Measurements from ENCODE around the gene PHLDB2. TPM values are rescaled to one million over a fixed set of nuclear protein-coding genes. Genes with fewer than 3 reads are reported as not detected.

Gene PHLDB2
- total and polyA plus RNA-seq, 11 donors: 59.0 to 280 (median 115) TPM

DNA sequence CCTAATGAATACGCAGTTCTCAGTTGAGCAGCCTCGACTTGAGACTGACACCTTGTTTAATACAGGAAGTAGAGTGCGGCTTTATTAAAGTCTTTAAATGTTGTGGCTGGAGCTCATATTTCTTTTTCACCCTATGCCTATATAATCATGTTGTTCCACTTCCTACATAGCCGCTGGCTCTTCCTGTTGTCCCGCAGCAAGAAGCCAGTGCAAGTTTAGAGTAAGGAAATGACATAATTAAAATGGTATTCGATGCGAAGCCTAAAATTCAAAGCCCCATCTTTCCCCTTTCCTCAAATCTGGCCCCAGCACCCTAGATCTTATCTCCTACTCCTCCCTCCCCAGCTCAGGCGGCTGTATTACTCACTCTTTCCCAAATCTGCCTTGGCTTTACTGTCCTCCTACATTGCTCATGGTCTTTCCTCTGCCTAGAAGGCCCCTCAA, 7.5 kb upstream of the PHLDB2 start:
- H3K4me3 ChIP-seq: no peak overlapping the region
- TF ChIP-seq POLR2A (IDR thresholded peaks at IDR 0.05): no peak
- TF ChIP-seq CTCF (IDR thresholded peaks at IDR 0.05): no peak
- no peaks in the 10 kb centered on the region for H3K9me3 ChIP-seq
- WGBS, 4 donors: 34 to 45% (median 39%) methylated on average over 8 of the region's 8 CpGs
- ATAC-seq (peak in 3 of 4 donors; percentile 69 to 87 (median 76)), DNase-seq (peak in 2 of 5 donors; percentile 18 to 39)
- intact Hi-C loops (cut with DNase I): no loop called here
- H3K36me3 ChIP-seq: no peaks in the 10 kb centered on the region
- peaks cover 0 to 30% (median 11%) of the 10 kb centered on the region in 12 donors for H3K4me1 ChIP-seq
- H3K27ac ChIP-seq: peak overlapping the region in 11 of 12 donors; percentile 3 to 67 (median 43)
- no peaks in the 10 kb centered on the region for H3K27me3 ChIP-seq

DNA sequence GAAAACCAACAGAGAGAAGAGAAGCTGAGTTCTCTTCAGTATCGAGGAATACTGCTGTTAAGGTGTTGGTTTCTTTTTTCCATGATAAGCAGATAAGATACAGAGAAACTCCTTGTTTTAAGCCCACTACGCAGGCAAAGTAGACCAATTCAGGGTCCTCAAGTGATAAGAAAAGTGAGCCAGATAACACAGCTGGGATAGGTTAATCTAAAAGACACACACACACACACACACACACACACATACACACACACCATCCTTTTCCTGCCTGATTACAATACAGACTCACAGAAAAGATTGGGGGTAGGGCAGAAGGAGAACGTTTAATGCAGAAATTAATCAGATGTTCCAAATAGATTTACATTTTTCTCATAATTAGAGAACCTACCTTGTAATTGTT, 6.5 kb upstream of the PHLDB2 start:
- H3K27me3 ChIP-seq: no peaks in the 10 kb centered on the region
- ATAC-seq: peak in 1 of 4 donors; percentile 54
- H3K4me1 ChIP-seq: peaks cover 0 to 28% (median 11%) of the 10 kb centered on the region in 12 donors
- no peaks in the 10 kb centered on the region for H3K36me3 ChIP-seq
- TF ChIP-seq CTCF (IDR thresholded peaks at IDR 0.05): no peak
- no peak for TF ChIP-seq POLR2A (IDR thresholded peaks at IDR 0.05)
- no peak overlapping the region for H3K4me3 ChIP-seq
- WGBS, 4 donors: 37 to 46% (median 37%) methylated on average over 3 of the region's 3 CpGs
- no peak for DNase-seq
- intact Hi-C loops (cut with DNase I): no loop called here
- H3K27ac ChIP-seq: peak overlapping the region in 3 of 12 donors; percentile 43 to 67 (median 59)
- H3K9me3 ChIP-seq: no peaks in the 10 kb centered on the region

DNA sequence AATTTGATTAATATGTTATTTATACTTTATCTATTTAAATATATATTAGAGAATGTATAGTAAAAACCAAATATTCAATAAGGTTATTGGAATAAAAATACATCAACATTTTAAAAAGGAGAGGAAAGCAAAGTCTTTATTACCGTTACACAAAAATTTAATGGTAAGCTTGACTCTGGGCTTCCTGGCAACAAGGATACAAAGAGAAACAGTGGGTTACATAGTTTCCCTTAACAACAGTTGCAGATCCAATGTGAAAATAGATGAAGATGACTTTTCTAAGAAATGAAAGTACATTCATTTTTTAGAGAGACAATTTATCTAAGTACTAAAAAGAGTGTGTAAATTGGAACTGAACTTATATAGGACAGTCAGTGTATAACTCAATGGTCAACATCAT, 6.0 kb upstream of the PHLDB2 start:
- DNase-seq: no peak
- H3K4me1 ChIP-seq: peaks cover 0 to 29% (median 11%) of the 10 kb centered on the region in 12 donors
- no peaks in the 10 kb centered on the region for H3K36me3 ChIP-seq
- no peak for ATAC-seq
- TF ChIP-seq POLR2A (IDR thresholded peaks at IDR 0.05) (no peak), CTCF (IDR thresholded peaks at IDR 0.05) (no peak)
- no peak overlapping the region for H3K4me3 ChIP-seq
- no peaks in the 10 kb centered on the region for H3K9me3 ChIP-seq
- no peaks in the 10 kb centered on the region for H3K27me3 ChIP-seq
- intact Hi-C loops (cut with DNase I): no loop called here
- WGBS, 4 donors: 42 to 63% (median 59%) methylated on average over 1 of the region's 1 CpG
- H3K27ac ChIP-seq: no peak overlapping the region

- Histone ChIP-seq H3K4me3 (no peak overlapping the region), H3K27me3 (peaks cover 0 to 10% (median 0%) of the 10 kb centered on the region in 9 donors), H3K27ac (no peak overlapping the region), H3K9me3 (no peaks in the 10 kb centered on the region), H3K4me1 (peaks cover 0 to 37% (median 16%) of the 10 kb centered on the region in 12 donors), H3K36me3 (no peaks in the 10 kb centered on the region)
- no peak for TF ChIP-seq CTCF (IDR thresholded peaks at IDR 0.05)
- no peak for TF ChIP-seq POLR2A (IDR thresholded peaks at IDR 0.05)
- DNase-seq (no peak), ATAC-seq (no peak)
- intact Hi-C loops (cut with DNase I): loop anchor here in 2 of 10 donors (5.0 kb wide), 2 partner anchors 112 to 138 kb away; no protein-coding TSS in a partner anchor
- 62 to 77% (median 76%) methylated on average over 2 of the region's 2 CpGs for WGBS, 4 donors
These were observed 4.1 kb upstream of the PHLDB2 start for GRCh38 chr3:111854990-111855389.

Data from heart left ventricle (tissue), 16 donors.